ENCODE measurements around the gene PWP2. TPM values are rescaled to one million over a fixed set of nuclear protein-coding genes. Genes with fewer than 3 reads are reported as not detected.

Gene PWP2
- total and polyA plus RNA-seq, 2 of the 4 experiments (the other 2 are of a cell fraction) = 2.4 to 7.0 TPM

GRCh38 chr21:44092211-44092610 lies 15.0 kb upstream of the PWP2 start:
- Histone ChIP-seq H3K9ac (ENCODE audit: low read depth, low read length) (no peak overlapping the region), H3K18ac (ENCODE audit: low read depth, low read length) (no peak overlapping the region), H3K9me1 (ENCODE audit: insufficient read depth, low read length) (peaks cover 5% of the 10 kb centered on the region; the same call in 1 of the 2 replicates), H4K20me1 (ENCODE audit: insufficient read depth, low read length) (peaks cover 4% of the 10 kb centered on the region; the same call in 1 of the 2 replicates), H3K4me2 (ENCODE audit: low read depth, low read length) (no peak overlapping the region), H3K36me3 (ENCODE audit: control insufficient read depth, insufficient read depth, low read length) (peaks cover 47% of the 10 kb centered on the region), H2BK120ac (ENCODE audit: low read depth, low read length) (no peak overlapping the region), H4K8ac (ENCODE audit: low read depth in 2 of 2, low read length in 2 of 2) (no peak overlapping the region), H3K4me3 (ENCODE audit: insufficient read depth, low read depth, low read length) (no peak overlapping the region), H3K27me3 (ENCODE audit: control insufficient read depth, insufficient read depth, low read length) (no peaks in the 10 kb centered on the region), H3K27ac (ENCODE audit: insufficient read depth, low read length) (no peak overlapping the region), H3K79me1 (ENCODE audit: low read depth in 1 of 2, low read length in 2 of 2) (peaks cover 5 to 25% of the 10 kb centered on the region in 2 experiments; a peak in 3 of 4 replicates), H3K14ac (replicated peaks; ENCODE audit: low read depth, low read length) (no peak overlapping the region), H2AK5ac (ENCODE audit: low read depth, low read length) (no peak overlapping the region), H3K4me1 (ENCODE audit: control insufficient read depth, insufficient read depth, low read length) (no peaks in the 10 kb centered on the region), H3K56ac (ENCODE audit: extremely low read depth, insufficient read depth, low read length) (no peak overlapping the region), H3K4ac (ENCODE audit: low read depth, low read length) (no peak overlapping the region), H2AFZ (replicated peaks; ENCODE audit: low read length, poor library complexity) (no peak overlapping the region), H3K9me3 (ENCODE audit: control insufficient read depth, insufficient read depth, low read length) (no peaks in the 10 kb centered on the region), H4K91ac (ENCODE audit: insufficient read depth, low read depth, low read length) (no peak overlapping the region), H3K23ac (ENCODE audit: low read depth, low read length) (no peak overlapping the region), H2BK5ac (ENCODE audit: low read depth, low read length, poor library complexity, severe bottlenecking) (no peak overlapping the region), H4K5ac (ENCODE audit: low read depth, low read length) (no peak overlapping the region), H2BK15ac (ENCODE audit: low read depth, low read length) (no peak overlapping the region), H2BK20ac (ENCODE audit: low read depth, low read length) (no peak overlapping the region), H2AK9ac (replicated peaks; ENCODE audit: low read depth, low read length, poor library complexity) (no peak overlapping the region)
- ChIA-PET CTCF (interaction anchor here (1.4 kb wide), 1 partner anchor 9 kb away, joined by 4 read pairs; no protein-coding TSS in a partner anchor), POLR2A (ENCODE audit: unreplicated experiment) (no interaction called here)
- ATAC-seq (ENCODE audit: low read depth) (no peak), DNase-seq (no peak)
- in situ Hi-C loops (cut with MboI; ENCODE audit: low sequenced_read_pairs) (no loop called here), intact Hi-C loops (cut with micrococcal nuclease) (no loop called here), dilution Hi-C loops (cut with HindIII; ENCODE audit: low sequenced_read_pairs, unreplicated experiment) (no loop called here)
- no peak for TF ChIP-seq RAD21 (IDR thresholded peaks at IDR 0.05; ENCODE audit: low read length)
- TF ChIP-seq SMC3 (IDR thresholded peaks at IDR 0.05; ENCODE audit: low read depth, low read length) = no peak
- no peak for TF ChIP-seq CHD1 (IDR thresholded peaks at IDR 0.05; ENCODE audit: low read depth, low read length)
- no peak for TF ChIP-seq POLR2A (IDR thresholded peaks at IDR 0.05; ENCODE audit: low read depth, low read length)
- no peak for TF ChIP-seq MXI1 (IDR thresholded peaks at IDR 0.05; ENCODE audit: borderline replicate concordance, low read depth, low read length)
- TF ChIP-seq CEBPB (IDR thresholded peaks at IDR 0.05; ENCODE audit: low read depth, low read length) = no peak
- no peak for TF ChIP-seq RCOR1 (IDR thresholded peaks at IDR 0.05; ENCODE audit: insufficient replicate concordance, low read length)
- TF ChIP-seq ELK1 (IDR thresholded peaks at IDR 0.05; ENCODE audit: borderline replicate concordance, low read depth, low read length) = no peak
- no peak for TF ChIP-seq NFE2L2 (IDR thresholded peaks at IDR 0.05; ENCODE audit: low read depth, low read length)
- no peak for TF ChIP-seq RFX5 (IDR thresholded peaks at IDR 0.05; ENCODE audit: low read depth, low read length)
- TF ChIP-seq USF2 (IDR thresholded peaks at IDR 0.05; ENCODE audit: low read depth, low read length) = no peak
- TF ChIP-seq, protein P1, sequence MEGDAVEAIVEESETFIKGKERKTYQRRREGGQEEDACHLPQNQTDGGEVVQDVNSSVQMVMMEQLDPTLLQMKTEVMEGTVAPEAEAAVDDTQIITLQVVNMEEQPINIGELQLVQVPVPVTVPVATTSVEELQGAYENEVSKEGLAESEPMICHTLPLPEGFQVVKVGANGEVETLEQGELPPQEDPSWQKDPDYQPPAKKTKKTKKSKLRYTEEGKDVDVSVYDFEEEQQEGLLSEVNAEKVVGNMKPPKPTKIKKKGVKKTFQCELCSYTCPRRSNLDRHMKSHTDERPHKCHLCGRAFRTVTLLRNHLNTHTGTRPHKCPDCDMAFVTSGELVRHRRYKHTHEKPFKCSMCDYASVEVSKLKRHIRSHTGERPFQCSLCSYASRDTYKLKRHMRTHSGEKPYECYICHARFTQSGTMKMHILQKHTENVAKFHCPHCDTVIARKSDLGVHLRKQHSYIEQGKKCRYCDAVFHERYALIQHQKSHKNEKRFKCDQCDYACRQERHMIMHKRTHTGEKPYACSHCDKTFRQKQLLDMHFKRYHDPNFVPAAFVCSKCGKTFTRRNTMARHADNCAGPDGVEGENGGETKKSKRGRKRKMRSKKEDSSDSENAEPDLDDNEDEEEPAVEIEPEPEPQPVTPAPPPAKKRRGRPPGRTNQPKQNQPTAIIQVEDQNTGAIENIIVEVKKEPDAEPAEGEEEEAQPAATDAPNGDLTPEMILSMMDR (conservative IDR thresholded peaks at IDR 0.05; ENCODE audit: low read depth, low read length) = no peak
- no peak for TF ChIP-seq FOS (IDR thresholded peaks at IDR 0.05; ENCODE audit: low read depth, low read length)
- no peak for TF ChIP-seq MAFK (IDR thresholded peaks at IDR 0.05; ENCODE audit: low read depth, low read length)
- TF ChIP-seq MAZ (IDR thresholded peaks at IDR 0.05; ENCODE audit: borderline replicate concordance, low read depth, low read length) = no peak
- WGBS, 2 experiments (ENCODE audit: extremely low coverage in 2 of 2, insufficient read length in 1 of 2) = 80% methylated on average over 1 of the region's 9 CpGs; no CpG with 5 or more reads in 1 of the 2 experiments
- no TSS peak for BruUV-seq (replicated peaks)

Measured in IMR-90 (cell line).